Stimulated activated CD8-positive, alpha-beta memory T cell treated with anti-CD3 and anti-CD28 coated beads, Interleukin-7, amount 100 ng/mL, for 4 hours (primary cell): ENCODE measurements around the gene APOB.

Experiments
- DNase-seq, 2 donors: peaks; one replicate each; pipeline ENCODE4 v3.0.0-alpha.2; 2020; ENCODE audit warnings: low read depth in 2 of 2

Gene APOB

DNA sequence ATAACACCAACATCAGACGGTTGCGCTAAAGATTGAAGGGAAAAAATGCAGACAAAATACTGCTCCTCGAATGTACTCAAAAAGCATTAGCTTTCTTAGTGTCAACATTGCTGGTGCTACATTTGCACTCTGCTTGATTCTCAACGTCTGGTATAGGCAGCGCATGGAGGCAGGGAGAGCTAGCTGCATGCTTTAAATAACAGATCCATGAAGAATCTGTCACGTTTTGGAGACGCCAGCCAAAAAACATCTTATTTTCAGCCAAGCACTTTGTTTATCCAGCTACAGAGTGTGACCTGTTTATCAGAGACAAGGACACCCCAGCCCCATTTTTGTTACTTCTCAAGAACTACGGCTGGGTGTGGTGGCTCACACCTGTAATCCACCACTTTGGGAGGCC is 59.5 kb downstream of the APOB start:
- no peak for DNase-seq

DNA sequence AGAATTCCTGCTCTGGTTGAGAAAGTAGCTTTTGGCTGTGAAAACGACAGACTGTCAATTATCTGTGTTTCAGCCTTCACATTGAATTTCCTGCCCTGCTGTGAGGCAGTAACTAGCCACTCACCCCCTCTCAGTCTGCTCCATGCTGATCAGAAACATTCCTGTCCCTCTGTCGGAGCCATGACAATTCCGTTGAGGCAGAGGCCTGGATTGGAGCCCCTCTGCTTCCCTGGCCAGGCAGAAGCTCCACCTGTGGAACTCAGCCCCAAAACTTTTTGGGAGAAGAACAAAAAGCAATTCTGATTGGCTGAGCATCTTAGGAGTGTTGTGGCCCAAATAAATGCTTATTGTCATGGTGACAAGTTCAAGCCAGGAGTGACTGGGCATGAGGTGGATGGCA is 60.0 kb downstream of the APOB start:
- DNase-seq, result no peak

DNA sequence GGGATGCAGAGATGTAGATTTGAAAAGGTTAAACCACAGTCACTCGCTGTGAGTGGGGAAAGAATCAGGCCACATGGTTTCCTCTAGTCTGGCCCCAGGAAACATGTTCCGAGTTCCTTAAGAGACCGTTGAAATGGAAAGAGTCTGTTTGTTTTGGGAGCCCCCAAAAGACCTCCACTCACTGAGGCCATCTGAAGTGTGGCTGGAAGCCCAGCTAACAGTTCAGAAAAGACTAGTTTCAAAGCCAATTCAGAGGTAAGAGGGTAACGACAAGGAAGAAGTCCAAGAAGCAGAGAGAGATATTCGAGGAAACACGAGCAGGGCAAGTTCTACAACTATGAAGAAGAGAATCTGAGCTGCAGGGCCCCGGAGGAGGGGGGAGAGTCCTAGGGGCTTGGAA is 61.0 kb downstream of the APOB start:
- no peak for DNase-seq

DNA sequence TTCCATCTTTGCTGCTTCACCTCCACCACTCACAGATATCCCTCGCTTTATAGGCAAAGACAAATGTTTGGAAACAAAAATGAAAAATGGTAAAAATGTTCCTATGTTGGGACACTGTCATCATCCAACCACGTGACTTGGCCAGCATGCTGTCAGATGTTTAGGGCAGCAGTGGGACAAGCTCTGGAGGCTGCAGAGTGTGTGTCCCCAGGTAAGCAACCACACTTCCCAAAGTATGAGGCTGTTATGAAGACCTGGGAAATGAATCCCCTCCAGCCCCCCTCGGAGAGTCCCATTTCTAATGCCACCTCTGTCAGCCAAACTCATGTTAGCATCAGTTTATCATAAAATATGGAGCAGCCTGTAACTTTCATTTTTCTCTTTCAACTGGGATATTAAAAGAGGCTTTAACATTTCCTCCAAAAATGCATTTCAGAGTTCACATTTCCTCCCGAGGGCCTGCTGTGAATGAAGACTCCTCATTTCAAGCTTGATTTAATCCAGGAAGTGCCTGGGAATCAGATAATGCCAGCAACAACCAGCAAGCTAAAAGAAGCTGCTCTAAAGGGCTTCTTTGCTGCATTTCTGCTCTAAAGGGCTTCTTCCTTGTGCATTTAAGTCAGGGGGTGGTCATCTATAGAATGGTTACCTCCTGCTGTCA is 66.2 kb downstream of the APOB start:
- DNase-seq, result no peak

DNA sequence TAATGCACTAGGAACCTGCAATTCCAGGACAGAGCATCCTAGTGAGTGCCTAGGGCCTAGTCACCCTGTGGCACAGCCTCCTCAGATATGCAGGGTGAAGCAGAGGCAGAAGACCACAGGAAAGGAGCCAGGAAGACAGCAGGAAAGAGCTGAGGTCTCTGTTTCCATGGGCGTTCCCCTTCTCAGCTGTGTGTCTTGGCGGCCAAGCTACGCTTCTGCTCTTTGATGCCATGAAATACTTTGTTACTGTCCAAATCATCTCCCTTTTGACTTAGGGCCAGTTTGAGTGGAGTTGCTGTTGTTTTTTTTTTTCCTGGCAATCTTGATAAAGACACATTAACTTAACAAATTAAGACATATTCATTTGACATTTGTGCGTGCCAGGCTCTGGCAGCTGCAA is 67.3 kb downstream of the APOB start:
- no peak for DNase-seq

DNA sequence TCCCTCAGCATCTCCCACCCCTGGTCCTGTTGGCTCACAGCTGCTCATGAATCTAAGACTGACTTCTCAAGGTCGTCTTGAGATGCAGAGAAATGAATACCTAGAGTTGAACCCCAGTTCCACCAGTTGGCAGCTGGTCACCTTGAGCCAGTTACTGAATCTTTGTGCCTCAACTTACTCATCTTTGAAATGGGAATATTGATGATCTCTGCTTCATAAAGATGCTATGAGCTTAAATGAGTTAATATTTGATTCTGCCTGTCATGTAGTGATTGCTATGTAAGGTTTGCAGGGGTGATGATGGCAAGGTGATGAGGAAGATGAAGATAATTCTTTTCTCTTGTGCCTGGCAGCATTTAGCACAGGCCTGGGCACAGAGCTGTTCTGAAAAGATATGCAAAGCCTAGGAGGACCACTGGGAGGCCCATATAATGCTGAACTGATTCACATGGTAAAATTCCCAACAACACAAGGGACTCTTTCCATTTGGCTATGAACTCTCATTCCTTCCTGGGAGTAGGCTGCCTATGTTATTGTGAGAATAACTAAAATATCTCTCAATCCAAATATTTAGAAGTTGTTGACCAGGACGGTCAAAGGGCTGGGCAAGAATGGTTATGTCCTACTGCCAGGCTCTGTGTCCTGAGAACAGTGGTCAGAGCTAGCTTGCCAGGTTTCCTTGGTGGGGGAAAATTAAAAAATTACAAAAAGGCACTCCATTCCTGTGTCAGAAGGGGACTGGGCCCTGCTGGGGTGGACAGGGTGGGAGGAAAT is 70.9 kb downstream of the APOB start:
- no peak for DNase-seq

DNA sequence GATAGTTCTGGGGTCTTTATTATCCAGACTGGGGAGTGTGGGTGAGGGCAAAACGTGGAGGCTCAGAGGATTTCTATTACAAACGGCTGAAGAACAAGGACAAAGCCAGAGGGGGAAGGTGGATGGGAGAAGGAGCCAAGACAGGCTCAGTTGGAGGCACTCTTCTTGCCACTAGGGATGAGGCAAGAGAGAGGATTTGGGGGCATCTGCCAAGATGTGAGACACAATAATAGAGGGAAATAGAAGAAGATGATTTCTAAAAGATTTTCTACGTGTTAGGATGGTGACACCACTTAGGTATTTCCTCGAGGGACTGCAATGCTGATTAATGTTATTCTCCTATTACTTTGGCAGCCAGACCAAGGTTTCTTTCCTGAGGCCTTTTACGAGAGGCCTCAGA is 71.8 kb downstream of the APOB start:
- DNase-seq, result no peak

DNA sequence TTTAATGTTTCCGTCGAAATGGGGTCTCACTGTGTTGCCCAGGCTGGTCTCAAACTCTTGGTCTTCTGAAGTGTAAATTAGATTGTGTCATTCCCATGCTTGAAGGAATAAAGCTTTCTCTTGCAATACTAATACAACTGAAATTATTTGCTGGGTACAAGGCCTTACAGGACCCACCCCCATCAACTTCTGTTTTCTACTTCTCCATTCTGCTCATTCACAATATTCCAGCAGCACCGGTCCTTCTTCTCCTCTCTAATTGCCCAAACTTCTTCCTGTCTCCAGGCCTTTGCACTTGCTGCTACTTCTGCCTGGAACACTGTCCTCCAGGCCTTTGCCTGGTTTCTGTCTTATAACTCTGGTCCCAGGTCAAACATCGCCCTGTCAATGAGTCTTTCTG is 73.8 kb downstream of the APOB start:
- DNase-seq, result no peak

DNA sequence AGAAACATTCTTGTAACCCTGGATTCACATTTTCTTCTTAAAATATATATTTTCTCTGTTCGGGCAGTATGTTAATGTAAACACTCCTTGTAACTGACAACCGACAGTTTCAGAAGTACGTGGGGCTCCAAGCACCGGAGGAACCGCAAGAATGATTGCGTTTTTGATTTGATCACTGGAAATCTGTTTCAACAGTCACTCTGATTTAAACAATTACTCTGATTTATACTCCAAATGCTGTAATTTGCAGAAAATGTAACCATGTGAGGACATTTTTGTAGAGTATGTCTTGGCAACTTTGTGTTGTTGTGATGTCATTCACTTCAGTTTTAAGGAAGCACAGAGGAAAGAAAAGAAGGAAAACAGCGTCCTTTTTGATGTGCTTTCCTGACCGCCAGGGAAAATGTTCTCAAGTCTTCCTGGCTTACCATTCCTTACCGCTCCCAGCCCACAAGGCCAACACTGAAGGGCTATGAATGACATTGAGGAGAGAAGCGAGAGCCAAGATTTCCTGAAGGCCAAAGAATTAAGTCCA is 77.7 kb downstream of the APOB start:
- DNase-seq, result no peak

DNA sequence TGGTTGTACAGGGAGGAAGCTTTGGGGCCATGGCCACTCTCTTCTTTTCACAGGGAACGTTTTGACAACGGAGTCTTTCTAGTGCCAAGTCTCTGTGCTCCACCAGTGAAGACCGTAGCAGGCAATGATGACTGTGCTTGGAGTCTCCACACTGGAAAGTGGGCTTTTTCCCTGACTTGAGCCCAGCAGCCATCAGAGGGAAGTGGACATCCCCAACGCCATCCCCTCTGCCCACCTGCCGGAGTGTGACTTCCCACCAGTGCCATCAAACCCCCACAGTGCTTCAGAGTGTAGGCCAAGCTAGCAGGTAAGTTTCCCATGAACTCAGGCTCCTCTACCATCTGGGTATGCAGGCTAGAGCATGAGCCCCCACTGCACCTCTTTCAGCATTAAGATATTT is 78.7 kb downstream of the APOB start:
- no peak for DNase-seq

DNA sequence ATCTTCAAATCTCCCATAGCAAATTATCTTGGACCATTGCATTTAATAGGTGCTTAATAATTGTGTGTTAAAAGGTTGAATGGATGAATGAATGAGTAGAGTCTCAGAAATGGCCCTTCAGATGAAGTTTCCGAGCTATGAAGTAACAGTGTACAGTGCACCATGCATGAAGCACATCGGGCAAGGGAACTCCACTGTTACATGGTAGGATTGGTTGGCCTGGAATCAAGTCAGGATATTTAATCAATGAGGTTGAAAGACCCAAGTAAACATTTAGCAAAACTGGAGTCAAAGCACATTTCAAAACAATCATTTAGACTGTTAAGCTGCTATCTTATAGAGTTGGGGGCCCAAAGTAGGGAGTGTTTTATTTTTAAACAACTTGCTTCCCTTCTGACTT is 80.0 kb downstream of the APOB start:
- DNase-seq, result no peak

DNA sequence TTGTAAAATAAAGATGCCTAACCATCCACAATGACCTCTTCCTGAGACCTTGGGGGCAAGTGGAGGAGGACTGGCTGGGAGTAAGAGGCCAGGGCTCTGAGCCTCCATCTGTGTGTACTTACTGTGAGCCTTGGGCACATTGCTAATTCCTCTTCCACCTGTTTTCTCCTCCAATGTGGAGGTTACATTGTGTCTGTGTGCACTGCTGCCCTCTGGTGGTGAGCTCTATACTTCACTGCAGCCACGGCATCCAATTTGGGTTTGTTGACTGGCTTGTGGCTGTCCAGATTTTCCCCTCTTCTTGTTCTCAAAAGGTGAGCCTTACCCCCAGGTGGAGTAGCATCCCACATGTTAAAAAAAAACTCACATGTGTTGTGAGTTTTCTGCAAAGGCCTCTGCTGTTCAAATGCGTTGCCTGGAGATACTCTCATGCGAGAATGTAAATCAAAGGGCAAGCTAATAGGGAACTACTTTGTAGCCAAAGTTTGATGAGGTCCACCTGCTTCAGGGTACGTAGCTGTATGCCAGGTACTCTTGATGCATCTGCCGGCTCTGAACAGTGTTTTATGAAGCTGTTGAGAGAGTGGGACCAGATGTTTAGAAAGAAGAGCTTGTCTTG is 80.8 kb downstream of the APOB start:
- peak; percentile 36 to 46 for DNase-seq

DNA sequence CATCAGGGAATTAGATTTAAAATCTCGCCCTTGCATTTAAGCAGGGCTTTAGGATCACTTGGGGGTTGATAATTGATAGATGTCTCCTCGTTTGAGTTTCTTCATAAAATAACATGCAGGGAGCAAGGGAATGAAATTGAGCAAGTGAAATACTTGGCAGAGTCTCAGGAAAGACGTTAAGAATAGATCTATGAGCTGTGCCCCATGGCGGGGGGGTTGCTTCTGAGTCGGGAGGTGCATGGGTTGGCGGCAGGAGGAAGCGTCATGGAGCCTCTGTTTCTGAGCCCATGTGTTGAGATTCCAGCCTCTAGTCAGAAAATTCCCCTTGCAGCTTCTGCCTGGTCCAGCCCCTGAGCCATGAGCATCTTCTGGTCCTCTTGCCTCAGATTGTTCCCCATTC is 82.0 kb downstream of the APOB start:
- no peak for DNase-seq

DNA sequence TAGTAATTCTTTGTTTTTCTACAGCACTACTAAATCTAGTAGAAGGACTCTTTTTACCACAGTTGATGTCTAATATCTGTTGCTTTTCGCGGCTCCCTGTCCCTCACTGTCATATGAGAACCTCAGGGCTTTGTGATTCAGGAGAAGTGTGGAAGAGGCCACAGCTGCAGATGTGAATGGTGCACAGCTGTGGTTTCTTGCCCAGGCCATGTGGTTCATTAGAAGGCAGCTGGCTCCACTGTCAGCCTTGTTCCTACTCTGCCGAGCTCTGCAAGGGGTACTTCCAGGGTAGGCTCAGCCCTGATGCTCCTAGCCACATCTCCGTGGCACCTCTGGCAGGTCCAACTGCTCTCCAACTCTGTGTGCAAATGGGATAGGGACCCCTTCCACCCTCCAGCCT is 83.9 kb downstream of the APOB start:
- no peak for DNase-seq

DNA sequence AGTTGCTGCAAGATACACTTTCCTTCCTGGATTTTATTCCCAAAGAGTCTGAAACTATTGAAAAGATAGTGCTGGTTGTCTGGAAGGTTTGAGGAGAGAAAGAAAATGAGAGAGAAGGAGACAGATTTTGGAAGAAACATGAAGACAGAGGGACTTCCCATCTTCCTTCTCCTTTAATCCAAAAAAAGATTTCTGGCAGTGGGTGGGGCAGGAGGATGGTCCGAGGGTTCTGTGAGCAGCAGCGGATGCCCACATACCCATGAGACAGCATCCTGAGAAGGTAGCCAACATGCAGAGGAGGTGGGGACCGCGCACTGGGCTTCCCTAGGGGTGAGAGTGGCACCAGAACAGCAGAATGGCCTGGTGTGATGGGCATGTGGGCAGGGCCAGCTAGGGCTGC is 84.6 kb downstream of the APOB start:
- DNase-seq, result no peak

DNA sequence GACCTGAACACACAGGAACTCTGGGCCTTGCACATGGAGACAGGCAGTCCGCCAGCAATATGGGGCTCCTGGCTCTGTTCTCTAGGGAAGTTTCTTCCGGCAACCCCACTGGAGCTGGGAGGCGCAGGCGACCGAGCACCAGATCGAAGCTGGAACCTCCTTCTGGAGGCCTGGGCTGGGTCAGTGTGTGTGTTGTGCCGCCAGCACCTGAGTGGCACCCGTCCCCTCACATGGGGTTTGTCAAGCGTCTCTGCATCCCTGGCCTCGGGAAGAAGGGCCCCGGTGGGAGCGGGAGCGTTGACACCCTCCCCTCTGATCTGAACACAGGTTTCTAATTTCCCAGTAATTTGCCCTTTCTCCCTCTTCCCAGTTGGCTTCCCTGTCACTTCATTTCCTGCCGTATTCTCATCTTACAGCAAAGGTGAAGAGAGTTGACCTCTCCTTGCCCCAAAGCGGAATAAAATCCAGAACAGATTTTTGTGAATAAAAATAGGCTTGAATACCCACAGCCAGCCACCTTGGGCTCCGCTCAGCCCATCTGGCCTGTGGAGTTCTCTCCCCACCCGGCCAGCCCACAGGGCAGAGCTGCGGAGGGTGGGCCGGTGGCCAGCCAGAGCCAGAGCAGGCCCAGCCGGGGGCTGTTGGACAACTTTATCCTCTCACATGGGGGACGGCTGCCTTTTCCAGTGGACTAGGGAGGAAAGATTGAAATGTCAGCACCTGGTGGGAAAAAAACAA is 85.9 kb downstream of the APOB start:
- no peak for DNase-seq

DNA sequence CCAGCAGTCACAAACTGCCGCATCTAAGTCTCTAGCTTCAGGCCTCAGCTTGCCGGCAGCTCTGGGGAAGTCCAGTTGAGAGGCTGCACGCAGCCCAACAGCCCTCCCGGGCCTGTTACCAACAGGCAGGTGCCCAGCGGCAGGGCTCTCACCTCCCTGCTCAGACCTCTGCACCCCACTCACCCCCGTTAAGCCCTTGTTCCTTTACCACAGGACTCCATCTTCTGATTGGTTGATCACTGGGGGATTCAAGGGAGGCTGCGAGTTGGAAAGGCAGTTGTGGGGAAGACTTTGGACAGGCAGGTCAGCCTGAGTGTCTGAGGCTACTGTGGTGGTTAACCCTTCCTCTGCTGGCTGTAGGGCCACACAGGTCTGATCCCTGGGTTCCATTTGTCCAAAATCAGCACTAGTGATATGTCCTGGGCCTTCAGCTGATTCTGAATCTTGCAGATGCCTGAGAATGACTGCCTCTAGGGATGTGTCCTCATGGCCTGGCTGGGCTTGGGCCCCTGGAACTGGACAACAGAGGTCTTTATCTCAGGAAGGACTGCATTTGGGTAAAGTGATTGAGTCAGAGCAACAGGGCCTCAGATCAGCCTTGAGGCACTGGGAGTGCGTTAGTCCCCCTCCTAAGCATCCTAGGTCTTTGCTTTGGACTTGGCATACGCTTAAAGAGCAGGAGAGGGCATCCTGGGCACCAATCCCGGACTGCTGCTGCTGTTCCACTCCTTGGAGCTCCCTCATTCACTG is 88.4 kb downstream of the APOB start:
- DNase-seq, result no peak

DNA sequence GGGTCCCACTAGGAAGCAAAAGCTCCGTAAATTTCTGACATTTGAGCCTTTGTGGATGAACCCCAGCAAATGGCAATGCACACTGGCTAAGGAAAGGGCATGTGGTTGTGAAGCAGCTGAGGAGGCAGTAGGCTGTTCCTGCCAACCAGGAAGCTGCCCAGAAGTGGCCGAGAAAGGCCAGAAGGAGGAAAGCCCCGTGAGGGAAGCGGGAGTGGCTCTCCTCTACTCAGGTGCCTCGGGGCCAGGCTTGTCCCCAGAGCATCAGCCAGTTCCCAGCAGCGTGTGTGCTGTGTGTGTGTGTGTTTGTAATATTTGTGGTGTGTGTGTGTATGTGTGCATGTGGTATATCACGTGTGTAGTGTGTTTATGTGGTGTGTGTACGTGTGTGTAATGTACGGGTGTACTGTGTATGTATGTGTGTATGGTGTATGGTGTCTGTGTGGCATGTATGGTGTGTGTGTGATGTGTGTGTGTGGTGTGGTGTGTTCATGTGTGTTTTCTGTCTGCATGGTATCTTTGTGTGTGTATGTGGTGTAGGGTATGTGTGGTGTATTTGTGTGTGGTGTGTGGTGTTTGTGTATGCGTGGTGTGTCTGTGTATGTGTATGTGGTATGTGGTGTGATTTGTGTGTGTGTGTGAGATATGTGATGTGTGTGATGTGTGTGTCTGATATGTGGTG is 90.6 kb downstream of the APOB start:
- no peak for DNase-seq
